GM19463 (cell line): ENCODE results near the gene PDS5B.
"Not testable (repeated sequence)": the region's sequence is repeated elsewhere in the genome, so short reads cannot be mapped to it uniquely, and the experiment has no call there.

Source experiments
- ATAC-seq: cut with Tn5 transposase; IDR thresholded peaks from one replicate; pipeline ENCODE4 v1.9.1; 2021; ENCODE audit warnings: mild to moderate bottlenecking, moderate library complexity; ENCODE audit not compliant: unreplicated experiment

PDS5B gene

DNA sequence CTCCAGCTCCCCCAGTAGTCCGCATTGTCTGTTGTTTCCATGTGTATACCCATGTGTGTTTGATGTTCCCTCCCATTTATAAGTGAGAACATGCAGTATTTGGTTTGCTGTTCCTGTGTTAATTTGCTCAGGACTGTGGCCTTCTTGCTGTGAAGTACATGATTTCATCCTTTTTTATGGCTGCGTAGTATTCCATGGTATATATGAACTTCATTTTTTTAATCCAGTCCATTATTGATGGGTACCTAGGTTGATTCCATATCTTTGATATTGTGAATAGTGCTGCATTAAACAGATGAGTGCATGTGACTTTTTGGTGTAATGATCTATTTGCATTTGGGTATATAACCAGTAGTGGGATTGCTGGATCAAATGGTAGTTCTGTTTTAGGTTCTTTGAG is 175.2 kb downstream of the PDS5B start:
- no peak for ATAC-seq

GRCh38 chr13:32779119-32779518 is 192.9 kb downstream of the PDS5B start:
- ATAC-seq: no peak

DNA sequence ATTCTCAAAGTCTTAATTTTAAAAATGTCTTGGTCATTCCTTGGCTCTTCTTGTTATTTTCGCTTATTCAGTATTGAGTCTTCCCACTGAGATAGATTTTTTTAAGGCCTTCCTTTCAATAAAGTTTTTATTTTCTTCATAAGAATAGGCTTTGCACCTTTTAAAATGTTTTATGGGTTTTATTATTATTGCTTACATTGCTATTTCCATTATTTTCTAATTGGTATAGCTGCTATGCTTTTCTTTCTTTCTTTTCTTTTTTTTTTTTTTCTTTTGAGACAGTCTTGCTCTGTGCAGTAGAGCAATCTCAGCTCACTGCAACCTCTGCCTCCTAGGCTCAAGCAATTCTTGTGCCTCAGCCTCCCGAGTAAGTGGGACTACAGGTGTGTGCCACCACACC is 195.7 kb downstream of the PDS5B start:
- ATAC-seq: no peak

DNA sequence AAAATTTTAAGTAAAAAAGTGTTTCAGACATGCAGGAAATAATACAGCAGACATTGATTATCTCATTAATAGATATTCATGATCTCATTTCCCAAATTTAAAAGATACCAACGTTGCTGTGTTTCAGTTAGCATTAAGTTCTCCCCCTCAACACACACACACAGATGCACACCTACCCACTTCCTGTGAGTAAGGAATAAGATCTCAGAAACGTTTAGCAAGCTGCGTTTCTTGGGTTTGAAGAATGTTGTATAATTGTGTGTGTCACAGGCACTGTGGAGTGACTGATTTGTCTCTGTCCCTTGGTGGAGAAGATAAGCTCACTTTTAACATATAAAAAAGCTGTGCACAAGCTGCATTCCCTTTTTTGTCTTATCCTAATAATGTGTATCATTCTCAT is 196.8 kb downstream of the PDS5B start:
- ATAC-seq: no peak

DNA sequence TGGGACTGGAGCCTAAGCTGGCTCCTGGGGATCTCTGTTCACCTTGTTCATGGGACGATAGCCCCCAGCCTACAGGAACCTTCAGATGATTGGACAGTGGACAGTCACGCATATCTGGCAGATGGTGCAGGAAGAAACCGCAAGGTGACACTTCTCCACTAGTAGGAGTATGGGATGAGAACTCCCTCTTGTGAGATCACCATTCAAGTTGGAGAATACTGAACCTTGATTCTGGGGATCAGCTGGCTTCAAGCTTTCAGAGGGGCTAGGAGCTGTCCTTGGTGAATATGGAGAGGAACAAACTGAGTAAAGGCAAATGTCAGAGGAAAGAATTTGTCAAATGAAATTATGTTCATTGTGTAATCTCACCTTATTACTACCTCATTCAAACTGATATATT is 204.5 kb downstream of the PDS5B start:
- ATAC-seq: no peak

- peak; percentile 84 for ATAC-seq
Observed at GRCh38 chr13:32791545-32792172, 205.4 kb downstream of the PDS5B start.

DNA sequence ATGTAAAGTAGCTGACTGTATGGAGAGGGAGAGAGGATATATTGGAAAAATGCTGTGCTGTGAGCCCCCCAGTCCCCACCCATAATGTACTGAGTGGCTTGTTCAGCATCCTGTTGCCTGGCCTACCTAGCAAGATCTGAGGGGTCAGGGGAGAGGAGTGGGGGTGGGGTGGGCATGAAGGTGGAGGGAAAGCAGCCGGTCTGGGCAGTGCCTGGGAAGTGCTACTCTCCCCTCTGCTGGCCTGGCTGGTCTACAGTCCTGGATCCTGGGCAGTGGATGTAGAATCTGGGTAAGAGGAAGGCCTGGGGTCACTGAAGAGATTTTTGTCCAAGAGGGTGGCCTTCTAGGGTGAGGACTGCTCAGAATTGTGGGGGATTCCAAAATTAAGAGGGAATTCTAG is 210.5 kb downstream of the PDS5B start:
- no peak for ATAC-seq

GRCh38 chr13:32802159-32802558 is 215.9 kb downstream of the PDS5B start:
- ATAC-seq: no peak

- no peak for ATAC-seq
Observed at GRCh38 chr13:32804673-32805230, 218.5 kb downstream of the PDS5B start.

DNA sequence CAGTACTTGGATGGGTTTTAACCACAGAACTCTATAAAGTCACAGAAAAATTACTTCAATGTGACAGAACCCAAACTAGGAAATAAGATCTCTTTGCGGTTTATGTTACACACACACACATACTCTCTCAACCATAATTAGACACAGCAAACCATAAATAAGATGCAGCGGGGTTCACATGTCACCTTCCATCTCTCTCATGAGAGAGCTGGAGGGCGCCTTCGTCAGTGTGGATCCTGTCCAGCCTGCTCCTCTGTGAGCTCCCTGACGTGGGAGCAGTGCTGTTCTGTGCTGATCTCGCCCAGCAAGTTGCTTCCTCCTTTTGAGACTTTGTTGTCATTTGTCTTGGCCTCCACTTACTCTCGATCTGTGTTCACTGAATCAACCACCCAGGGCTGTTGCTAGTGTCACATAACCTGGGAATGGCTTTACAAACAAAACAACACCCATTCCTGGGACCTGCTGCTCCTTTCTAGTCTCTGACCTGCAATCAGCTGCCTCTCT is 225.1 kb downstream of the PDS5B start:
- no peak for ATAC-seq

DNA sequence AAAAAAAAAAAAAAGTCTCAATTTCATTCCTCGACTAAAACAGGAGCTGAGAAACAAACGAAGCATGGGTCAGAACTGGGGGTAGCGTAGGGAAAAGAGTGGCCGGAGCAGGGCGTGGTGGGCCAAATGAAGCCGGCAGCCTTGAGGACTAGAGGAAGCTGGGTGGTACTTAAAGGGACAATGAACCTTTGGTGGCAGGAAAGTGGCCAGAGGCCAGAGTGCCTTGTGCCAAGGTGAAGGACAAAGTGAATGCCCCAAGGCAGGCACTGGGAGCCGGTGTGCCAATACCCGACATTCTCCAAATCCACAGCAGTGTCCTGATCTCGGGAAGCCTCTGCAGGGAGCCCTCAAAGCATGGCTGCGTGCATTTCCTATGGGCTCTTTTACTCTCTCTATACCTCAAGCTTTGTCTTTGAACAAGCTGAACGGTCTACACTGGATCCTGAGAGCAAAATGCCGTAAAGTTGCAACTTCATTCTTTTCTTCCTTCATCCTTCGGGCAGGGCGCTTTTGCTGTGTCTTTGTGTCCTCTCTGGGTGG is 235.0 kb downstream of the PDS5B start:
- ATAC-seq: no peak

DNA sequence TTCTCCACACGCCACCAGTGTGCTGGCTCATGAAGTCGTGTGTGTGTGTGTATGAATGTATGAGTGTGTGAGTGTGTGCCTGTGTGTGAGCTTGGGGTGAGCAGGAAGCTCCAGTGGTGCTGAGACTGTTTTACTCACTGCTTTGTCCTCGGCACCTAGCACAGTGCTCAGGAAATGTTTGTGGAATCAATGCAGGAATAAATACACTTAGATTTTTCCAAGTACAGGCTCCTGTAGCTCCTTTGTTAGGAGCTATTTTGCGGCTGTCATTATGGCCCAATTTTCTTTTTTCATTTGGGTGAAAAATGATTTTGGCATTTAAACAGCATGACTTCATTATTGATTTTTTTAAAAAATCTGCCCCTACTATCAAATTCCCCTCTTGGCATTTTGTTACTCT is 236.5 kb downstream of the PDS5B start:
- no peak for ATAC-seq

- no peak for ATAC-seq
Observed at GRCh38 chr13:32823597-32823996, 237.3 kb downstream of the PDS5B start.

DNA sequence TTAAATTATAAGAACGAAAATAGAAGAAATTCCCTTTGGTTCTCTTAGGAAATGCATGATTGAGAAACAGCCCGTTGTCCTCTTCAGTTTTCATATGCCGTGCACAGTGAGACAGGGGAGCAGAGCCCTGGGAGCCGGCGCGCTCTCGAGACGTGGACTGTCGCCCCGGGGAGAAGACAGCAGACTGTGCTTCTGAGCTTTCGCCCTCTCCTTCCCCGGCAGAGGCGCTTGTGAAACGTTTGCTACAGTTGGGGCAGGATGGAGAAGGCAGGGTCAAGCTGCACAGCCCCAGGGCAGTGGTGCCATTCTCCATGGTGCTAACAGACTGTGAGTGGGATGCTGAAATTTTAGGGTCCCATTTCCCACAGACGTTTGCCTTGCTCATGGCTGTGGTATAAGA is 237.8 kb downstream of the PDS5B start:
- no peak for ATAC-seq

DNA sequence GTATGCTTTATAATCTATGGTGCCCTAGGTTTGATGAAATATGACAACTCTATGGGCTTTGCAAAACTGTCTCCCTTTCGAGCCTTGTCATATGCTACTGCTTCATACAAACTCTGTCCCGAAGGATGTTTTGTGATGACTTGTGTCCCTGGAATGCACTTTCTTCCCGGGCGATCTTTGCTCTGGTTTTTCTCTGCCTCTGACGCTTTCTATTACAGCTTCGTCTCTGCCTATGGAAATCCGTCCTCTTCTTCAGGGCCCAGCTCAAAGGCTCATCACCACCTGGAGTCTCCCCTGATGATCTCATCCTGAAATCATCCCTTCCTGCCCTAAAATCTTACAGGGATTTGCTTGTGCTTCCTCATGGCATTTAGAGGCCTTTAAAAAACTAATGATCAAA is 238.4 kb downstream of the PDS5B start:
- ATAC-seq: no peak

- no peak for ATAC-seq
Observed at GRCh38 chr13:32825481-32825880, 239.2 kb downstream of the PDS5B start.

DNA sequence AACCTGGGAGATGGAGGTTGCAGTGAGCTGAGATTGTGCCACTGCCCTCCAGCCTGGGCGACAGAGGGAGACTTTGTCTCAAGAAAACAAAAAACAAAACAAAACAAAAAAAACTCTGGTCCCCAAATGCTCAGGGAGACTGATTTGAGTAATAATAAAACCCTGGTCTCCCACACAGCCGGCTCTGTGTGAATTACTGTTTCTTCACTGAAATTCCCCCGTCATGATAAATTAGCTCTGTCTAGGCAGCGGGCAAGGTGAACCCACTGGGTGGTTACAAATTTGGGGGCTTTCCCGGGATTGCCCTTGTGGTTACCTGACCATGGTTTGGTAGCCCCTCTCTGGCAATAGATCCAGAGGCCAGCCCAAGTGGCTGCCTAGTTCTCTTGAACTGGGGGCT is 240.1 kb downstream of the PDS5B start:
- not testable (repeated sequence) for ATAC-seq
